Cardiac muscle cell (in vitro differentiated cells and primary cell): ENCODE results near the gene PRX. TPM values are rescaled to one million over a fixed set of nuclear protein-coding genes. Genes with fewer than 3 reads are reported as not detected.
A peak's percentile ranks its signal among the peaks of the same experiment; 100 is the strongest.

Experiments used
- DNase-seq, 2 donors: peaks; one replicate each; pipeline versions ENCODE4 v3.0.0 to v3.0.0-alpha.2; 2010 to 2017; ENCODE audit warnings: low read depth in 1 of 2, low spot score in 1 of 2
- H3K27ac ChIP-seq: fragments of 200-600 bp; sonication (generic); 2 replicates; pipeline ENCODE4 v1.5.1; 2016
- H3K27me3 ChIP-seq: fragments of 200-600 bp; sonication (generic); 2 replicates; pipeline ENCODE4 v1.6.0; 2016; ENCODE audit warnings: control low read depth
- H3K36me3 ChIP-seq: fragments of 200-600 bp; sonication (generic); 2 replicates; pipeline ENCODE4 v1.5.1; 2016; ENCODE audit warnings: control low read depth
- H3K4me1 ChIP-seq: fragments of 200-600 bp; sonication (generic); 2 replicates; pipeline ENCODE4 v1.8.1; 2017; ENCODE audit warnings: low read depth, mild to moderate bottlenecking, mixed run types
- H3K4me3 ChIP-seq: fragments of 200-600 bp; sonication (generic); 2 replicates; pipeline ENCODE4 v1.5.1; 2016; ENCODE audit warnings: mild to moderate bottlenecking
- H3K9me3 ChIP-seq: fragments of 200-600 bp; sonication (generic); 2 replicates; pipeline ENCODE4 v1.5.1; 2017; ENCODE audit warnings: low read depth, mild to moderate bottlenecking, control low read depth
- CTCF ChIP-seq: IDR thresholded peaks from 2 replicates; pipeline ENCODE4 v1.5.1; 2012; ENCODE audit warnings: low read depth, mild to moderate bottlenecking, low read length
- polyA plus RNA-seq: library from polyadenylated mRNA; unstranded; fragments of >200 nt; fragmentation: Nextera tagmentation; extraction: Ambion mirVana; gene quantifications from 2 replicates; pipeline ENCODE4 v1.2.1, GENCODE V29; 2016
- total RNA-seq: library from RNA; depleted of rRNA; stranded (reverse); fragments of >200 nt; gene quantifications from 2 replicates; pipeline ENCODE4 v1.2.3, GENCODE V29; 2016

Gene PRX
- total and polyA plus RNA-seq, 2 experiments from 2014 or later, result 2.3 to 9.1 TPM

- Histone ChIP-seq H3K4me1 (peaks cover 12% of the 10 kb centered on the region), H3K4me3 (no peak overlapping the region), H3K9me3 (no peaks in the 10 kb centered on the region), H3K27me3 (no peaks in the 10 kb centered on the region), H3K27ac (no peak overlapping the region), H3K36me3 (no peaks in the 10 kb centered on the region)
- no peak for DNase-seq
- TF ChIP-seq CTCF, result no peak
Measured at GRCh38 chr19:40407714-40408597, 5.2 kb downstream of the PRX start.

- Histone ChIP-seq H3K27me3 (no peaks in the 10 kb centered on the region), H3K9me3 (no peaks in the 10 kb centered on the region), H3K4me1 (no peaks in the 10 kb centered on the region), H3K36me3 (no peaks in the 10 kb centered on the region), H3K27ac (peak overlapping the region; percentile 74), H3K4me3 (peak overlapping the region; percentile 43)
- peak; percentile 93 to 96 for DNase-seq
- no peak for TF ChIP-seq CTCF
Measured at GRCh38 chr19:40403262-40403984, 9.8 kb downstream of the PRX start.

- H3K9me3 ChIP-seq, result no peaks in the 10 kb centered on the region
- DNase-seq, result no peak
- no peak overlapping the region for H3K4me3 ChIP-seq
- H3K27me3 ChIP-seq, result no peaks in the 10 kb centered on the region
- TF ChIP-seq CTCF, result no peak
- no peaks in the 10 kb centered on the region for H3K36me3 ChIP-seq
- no peak overlapping the region for H3K27ac ChIP-seq
- no peaks in the 10 kb centered on the region for H3K4me1 ChIP-seq
Measured at GRCh38 chr19:40400559-40400958, 12.6 kb downstream of the PRX start.

- Histone ChIP-seq H3K27me3 (no peaks in the 10 kb centered on the region), H3K27ac (no peak overlapping the region), H3K4me1 (no peaks in the 10 kb centered on the region), H3K36me3 (no peaks in the 10 kb centered on the region), H3K9me3 (no peaks in the 10 kb centered on the region), H3K4me3 (no peak overlapping the region)
- DNase-seq, result peak in 1 of 2 donors; percentile 38
- no peak for TF ChIP-seq CTCF
Measured at GRCh38 chr19:40398417-40399131, 14.6 kb downstream of the PRX start.

GRCh38 chr19:40397568-40397906 is 15.6 kb downstream of the PRX start:
- no peak overlapping the region for H3K27ac ChIP-seq
- no peaks in the 10 kb centered on the region for H3K27me3 ChIP-seq
- H3K4me3 ChIP-seq, result no peak overlapping the region
- no peaks in the 10 kb centered on the region for H3K4me1 ChIP-seq
- no peak for TF ChIP-seq CTCF
- no peak for DNase-seq
- H3K36me3 ChIP-seq, result no peaks in the 10 kb centered on the region
- no peaks in the 10 kb centered on the region for H3K9me3 ChIP-seq
